Progenitor cell of endocrine pancreas (in vitro differentiated cells): ENCODE data around the gene NPHP4. TPM values are rescaled to one million over a fixed set of nuclear protein-coding genes. Genes with fewer than 3 reads are reported as not detected.

Source experiments
- DNase-seq: peaks from one replicate; pipeline ENCODE4 v3.0.0; 2021; ENCODE audit warnings: low spot score; ENCODE audit not compliant: unreplicated experiment
- H3K27ac Mint-ChIP-seq: 2 replicates; pipeline ENCODE4 v1.8.0; 2021; ENCODE audit warnings: mild to moderate bottlenecking, moderate library complexity, mixed read lengths
- H3K27me3 Mint-ChIP-seq: 2 replicates; pipeline ENCODE4 v1.8.0; 2021; ENCODE audit warnings: mixed read lengths
- H3K36me3 Mint-ChIP-seq: 2 replicates; pipeline ENCODE4 v1.8.0; 2022; ENCODE audit warnings: mixed read lengths; ENCODE audit not compliant: insufficient read depth
- H3K4me1 Mint-ChIP-seq: 2 replicates; pipeline ENCODE4 v1.8.0; 2021; ENCODE audit warnings: low read depth, mixed read lengths
- H3K4me3 Mint-ChIP-seq: 2 replicates; pipeline ENCODE4 v1.8.0; 2021; ENCODE audit warnings: low read depth, mild to moderate bottlenecking, moderate library complexity, mixed read lengths
- H3K9me3 Mint-ChIP-seq: 2 replicates; pipeline ENCODE4 v1.8.0; 2021; ENCODE audit warnings: low read depth, mixed read lengths
- total RNA-seq: library from RNA; stranded (reverse); gene quantifications from 2 replicates; pipeline ENCODE4 v1.2.1, GENCODE V29; 2021
- TF ChIP-seq, protein P1 (sequence below): fragments of 200-600 bp; sonication (generic); IDR thresholded peaks from one replicate; pipeline ENCODE4 v1.5.0; 2021; ENCODE audit warnings: antibody characterized with exemption, mild to moderate bottlenecking; ENCODE audit not compliant: unreplicated experiment

Gene NPHP4
- total RNA-seq, 1 donor from 2014 or later = 29.9 TPM

DNA sequence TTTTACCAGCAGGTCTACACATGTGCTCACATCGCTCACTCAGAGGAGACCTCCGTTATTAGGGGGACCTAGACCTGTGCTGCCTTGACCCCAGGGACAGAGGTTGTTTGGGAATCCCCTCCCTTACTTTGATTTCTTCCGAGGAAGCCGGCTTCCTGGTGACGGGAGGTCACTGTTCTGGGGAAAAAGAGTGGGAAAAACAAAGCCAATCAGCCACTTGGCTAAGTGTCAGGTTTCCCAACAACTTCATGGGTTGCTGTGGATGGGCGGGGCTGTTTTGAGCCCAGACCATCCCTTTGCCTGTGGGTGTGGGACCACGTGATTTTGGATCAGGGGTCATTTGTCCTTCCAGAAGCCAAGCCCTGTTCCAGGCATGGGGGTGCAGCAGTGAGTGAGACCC is 46.4 kb upstream of the NPHP4 start:
- no peaks in the 10 kb centered on the region for H3K36me3 Mint-ChIP-seq
- no peaks in the 10 kb centered on the region for H3K9me3 Mint-ChIP-seq

DNA sequence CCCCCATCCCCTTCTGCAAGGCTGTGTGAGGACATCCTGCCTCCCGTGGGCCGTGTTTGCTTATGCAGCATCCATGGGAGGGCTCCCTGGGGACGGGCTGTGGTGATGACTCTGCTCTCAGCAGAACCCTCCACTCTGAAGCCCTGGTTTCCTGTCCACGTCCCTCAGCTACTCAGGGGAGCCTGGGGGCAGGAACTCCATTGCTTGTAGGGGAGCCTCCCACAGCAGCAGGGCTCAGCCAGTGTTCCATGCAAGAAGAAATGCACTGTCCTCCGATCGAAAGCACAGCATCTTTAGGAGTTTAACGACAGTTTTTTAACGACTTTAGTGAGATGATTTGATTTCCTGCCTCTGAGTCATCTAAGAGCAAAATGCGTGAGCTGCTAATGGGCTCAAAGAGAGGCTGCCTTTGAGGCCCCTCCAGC is 45.1 kb upstream of the NPHP4 start:
- Mint-ChIP-seq H3K9me3 (no peaks in the 10 kb centered on the region), H3K36me3 (no peaks in the 10 kb centered on the region), H3K4me3 (no peak overlapping the region), H3K27me3 (peaks cover 33% of the 10 kb centered on the region), H3K4me1 (no peaks in the 10 kb centered on the region), H3K27ac (no peak overlapping the region)
- DNase-seq = no peak
- TF ChIP-seq, protein P1, sequence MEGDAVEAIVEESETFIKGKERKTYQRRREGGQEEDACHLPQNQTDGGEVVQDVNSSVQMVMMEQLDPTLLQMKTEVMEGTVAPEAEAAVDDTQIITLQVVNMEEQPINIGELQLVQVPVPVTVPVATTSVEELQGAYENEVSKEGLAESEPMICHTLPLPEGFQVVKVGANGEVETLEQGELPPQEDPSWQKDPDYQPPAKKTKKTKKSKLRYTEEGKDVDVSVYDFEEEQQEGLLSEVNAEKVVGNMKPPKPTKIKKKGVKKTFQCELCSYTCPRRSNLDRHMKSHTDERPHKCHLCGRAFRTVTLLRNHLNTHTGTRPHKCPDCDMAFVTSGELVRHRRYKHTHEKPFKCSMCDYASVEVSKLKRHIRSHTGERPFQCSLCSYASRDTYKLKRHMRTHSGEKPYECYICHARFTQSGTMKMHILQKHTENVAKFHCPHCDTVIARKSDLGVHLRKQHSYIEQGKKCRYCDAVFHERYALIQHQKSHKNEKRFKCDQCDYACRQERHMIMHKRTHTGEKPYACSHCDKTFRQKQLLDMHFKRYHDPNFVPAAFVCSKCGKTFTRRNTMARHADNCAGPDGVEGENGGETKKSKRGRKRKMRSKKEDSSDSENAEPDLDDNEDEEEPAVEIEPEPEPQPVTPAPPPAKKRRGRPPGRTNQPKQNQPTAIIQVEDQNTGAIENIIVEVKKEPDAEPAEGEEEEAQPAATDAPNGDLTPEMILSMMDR = no peak

More for the DNA sequence above, 46.4 kb upstream of the NPHP4 start:
- Mint-ChIP-seq H3K27ac (no peak overlapping the region), H3K4me3 (no peak overlapping the region), H3K27me3 (peaks cover 23% of the 10 kb centered on the region), H3K4me1 (no peaks in the 10 kb centered on the region)
- DNase-seq = no peak
- TF ChIP-seq, protein P1 = no peak

DNA sequence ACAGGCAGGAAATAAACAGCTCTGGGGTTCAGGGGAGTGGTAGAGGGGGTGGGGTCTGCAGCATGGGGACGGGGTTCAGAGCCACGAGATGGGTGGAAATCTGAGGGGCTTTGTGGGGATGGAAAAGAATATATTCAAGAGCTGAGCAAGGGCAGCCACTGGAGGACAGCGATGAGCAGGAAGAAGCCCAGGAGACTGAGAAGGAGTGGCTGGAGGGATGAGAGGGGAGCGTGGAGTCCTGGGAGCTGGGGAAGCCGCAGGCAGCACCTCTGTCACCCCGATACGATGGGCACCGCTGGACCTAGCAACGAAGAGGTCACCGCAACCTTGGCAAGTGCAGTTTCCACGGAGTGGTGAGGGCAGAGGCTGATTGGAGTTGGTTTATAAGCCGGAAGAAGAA is 43.5 kb upstream of the NPHP4 start:
- H3K36me3 Mint-ChIP-seq = no peaks in the 10 kb centered on the region

DNA sequence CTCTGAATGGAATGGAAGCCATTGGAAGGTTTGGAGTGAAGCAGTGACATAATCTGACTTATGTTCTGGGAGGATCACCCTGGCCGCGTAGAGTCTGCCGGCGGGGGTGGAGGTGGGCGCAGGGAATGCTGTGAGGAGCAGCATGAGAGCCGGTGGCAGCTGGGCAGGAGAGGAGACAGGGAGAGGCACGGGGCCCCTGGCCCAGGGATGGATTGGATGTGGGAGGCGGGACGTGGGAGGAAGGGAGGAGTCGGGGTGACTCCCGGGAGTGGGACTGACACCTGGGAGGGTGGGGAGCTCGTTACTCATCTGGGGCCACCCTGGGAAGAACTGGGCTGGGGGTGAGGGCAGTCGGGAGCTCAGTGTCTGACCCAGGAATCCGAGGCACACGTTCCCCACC is 43.1 kb upstream of the NPHP4 start:
- no peak for DNase-seq
- Mint-ChIP-seq H3K4me3 (no peak overlapping the region), H3K27ac (no peak overlapping the region), H3K9me3 (no peaks in the 10 kb centered on the region), H3K27me3 (peaks cover 34% of the 10 kb centered on the region), H3K36me3 (no peaks in the 10 kb centered on the region), H3K4me1 (no peaks in the 10 kb centered on the region)
- TF ChIP-seq, protein P1 = no peak

More for the DNA sequence above, 43.5 kb upstream of the NPHP4 start:
- H3K27ac Mint-ChIP-seq = no peak overlapping the region
- H3K9me3 Mint-ChIP-seq = no peaks in the 10 kb centered on the region
- H3K4me3 Mint-ChIP-seq = no peak overlapping the region
- H3K27me3 Mint-ChIP-seq = peaks cover 34% of the 10 kb centered on the region
- TF ChIP-seq, protein P1 = no peak
- no peaks in the 10 kb centered on the region for H3K4me1 Mint-ChIP-seq
- no peak for DNase-seq

DNA sequence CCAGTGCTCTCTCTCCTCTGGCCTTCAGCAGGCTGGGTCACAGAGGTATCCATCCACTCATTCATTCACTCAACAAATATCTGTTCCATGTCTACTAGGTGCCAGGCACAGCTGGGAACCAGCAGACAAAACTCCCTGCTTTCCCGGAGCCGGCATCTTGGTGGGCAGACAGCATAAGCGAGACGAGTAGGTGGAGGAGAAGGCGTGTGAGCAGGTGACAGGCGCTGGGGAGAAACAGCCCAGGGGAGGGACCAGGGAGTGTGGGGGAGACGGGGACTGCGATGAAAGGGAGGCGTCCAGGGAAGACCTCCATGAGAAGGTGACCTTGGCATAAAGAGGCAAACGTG is 42.5 kb upstream of the NPHP4 start:
- Mint-ChIP-seq H3K36me3 (no peaks in the 10 kb centered on the region), H3K27me3 (peaks cover 34% of the 10 kb centered on the region), H3K27ac (no peak overlapping the region), H3K9me3 (no peaks in the 10 kb centered on the region), H3K4me3 (no peak overlapping the region), H3K4me1 (no peaks in the 10 kb centered on the region)
- DNase-seq = no peak
- TF ChIP-seq, protein P1 = peak; percentile 1
